Parathyroid adenoma (tissue), 2 donors: ENCODE results near the gene SGIP1.

Source experiments
- H2AFZ ChIP-seq: fragments of 300-600 bp; sonication (generic); one replicate; pipeline ENCODE4 v1.7.0; 2017; ENCODE audit warnings: antibody characterized with exemption, mild to moderate bottlenecking
- H3K27ac ChIP-seq: fragments of 300-600 bp; sonication (generic); one replicate; pipeline ENCODE4 v1.7.0; 2017
- H3K27me3 ChIP-seq: fragments of 300-600 bp; sonication (generic); one replicate; pipeline ENCODE4 v1.7.0; 2017; ENCODE audit warnings: low read length; ENCODE audit not compliant: control insufficient read depth, insufficient read depth
- H3K36me3 ChIP-seq: fragments of 300-600 bp; sonication (generic); one replicate; pipeline ENCODE4 v1.7.0; 2017; ENCODE audit warnings: low read length; ENCODE audit not compliant: control insufficient read depth, insufficient read depth
- H3K4me1 ChIP-seq: fragments of 300-600 bp; sonication (generic); one replicate; pipeline ENCODE4 v1.7.0; 2017; ENCODE audit warnings: control low read depth
- H3K4me2 ChIP-seq: fragments of 300-600 bp; sonication (generic); one replicate; pipeline ENCODE4 v1.7.0; 2017; ENCODE audit warnings: low read length
- H3K4me3 ChIP-seq: fragments of 300-600 bp; sonication (generic); one replicate; pipeline ENCODE4 v1.7.0; 2017; ENCODE audit warnings: low read depth, low read length
- H3K79me2 ChIP-seq: fragments of 300-600 bp; sonication (generic); one replicate; pipeline ENCODE4 v1.7.0; 2017; ENCODE audit warnings: control low read depth
- H3K9ac ChIP-seq: fragments of 300-600 bp; sonication (generic); one replicate; pipeline ENCODE4 v1.7.0; 2017; ENCODE audit warnings: mild to moderate bottlenecking
- H3K9me3 ChIP-seq: fragments of 300-600 bp; sonication (generic); one replicate; pipeline ENCODE4 v1.7.0; 2017; ENCODE audit warnings: low read length; ENCODE audit not compliant: control insufficient read depth
- TF ChIP-seq, protein P1 (sequence below): fragments of 300-600 bp; sonication (generic); IDR thresholded peaks from one replicate; pipeline ENCODE4 v1.7.0; 2017; ENCODE audit warnings: antibody characterized with exemption, mild to moderate bottlenecking
- donor health status: primary hyperparathyroidism.

The SGIP1 gene

DNA sequence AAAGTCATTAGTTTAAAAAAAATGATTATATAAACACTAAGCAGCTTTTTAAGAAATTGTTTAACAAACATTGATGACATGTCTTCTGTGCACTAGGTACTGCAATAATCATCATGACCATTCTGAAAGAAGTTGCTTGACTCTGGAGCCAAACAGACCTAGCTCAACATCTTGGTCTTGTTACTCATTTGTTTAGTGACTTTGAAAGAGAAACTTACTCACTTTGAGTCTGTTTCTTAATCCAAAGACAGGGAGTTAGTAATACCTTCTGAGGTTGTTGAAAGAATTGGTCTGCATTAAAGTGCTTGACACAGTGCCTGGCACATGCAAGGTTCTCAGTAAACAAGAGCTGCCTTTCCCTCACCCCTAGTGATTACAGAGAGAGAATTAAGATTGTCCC is 84.4 kb downstream of the SGIP1 start:
- H3K9me3 ChIP-seq = no peaks in the 10 kb centered on the region
- no peak overlapping the region for H2AFZ ChIP-seq
- H3K4me1 ChIP-seq = no peaks in the 10 kb centered on the region
- no peak overlapping the region for H3K27ac ChIP-seq
- H3K27me3 ChIP-seq = no peaks in the 10 kb centered on the region
- H3K9ac ChIP-seq = no peak overlapping the region
- H3K4me3 ChIP-seq = no peak overlapping the region
- H3K36me3 ChIP-seq = no peaks in the 10 kb centered on the region
- TF ChIP-seq, protein P1, sequence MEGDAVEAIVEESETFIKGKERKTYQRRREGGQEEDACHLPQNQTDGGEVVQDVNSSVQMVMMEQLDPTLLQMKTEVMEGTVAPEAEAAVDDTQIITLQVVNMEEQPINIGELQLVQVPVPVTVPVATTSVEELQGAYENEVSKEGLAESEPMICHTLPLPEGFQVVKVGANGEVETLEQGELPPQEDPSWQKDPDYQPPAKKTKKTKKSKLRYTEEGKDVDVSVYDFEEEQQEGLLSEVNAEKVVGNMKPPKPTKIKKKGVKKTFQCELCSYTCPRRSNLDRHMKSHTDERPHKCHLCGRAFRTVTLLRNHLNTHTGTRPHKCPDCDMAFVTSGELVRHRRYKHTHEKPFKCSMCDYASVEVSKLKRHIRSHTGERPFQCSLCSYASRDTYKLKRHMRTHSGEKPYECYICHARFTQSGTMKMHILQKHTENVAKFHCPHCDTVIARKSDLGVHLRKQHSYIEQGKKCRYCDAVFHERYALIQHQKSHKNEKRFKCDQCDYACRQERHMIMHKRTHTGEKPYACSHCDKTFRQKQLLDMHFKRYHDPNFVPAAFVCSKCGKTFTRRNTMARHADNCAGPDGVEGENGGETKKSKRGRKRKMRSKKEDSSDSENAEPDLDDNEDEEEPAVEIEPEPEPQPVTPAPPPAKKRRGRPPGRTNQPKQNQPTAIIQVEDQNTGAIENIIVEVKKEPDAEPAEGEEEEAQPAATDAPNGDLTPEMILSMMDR = no peak
- H3K79me2 ChIP-seq = no peaks in the 10 kb centered on the region
- H3K4me2 ChIP-seq = no peak overlapping the region

DNA sequence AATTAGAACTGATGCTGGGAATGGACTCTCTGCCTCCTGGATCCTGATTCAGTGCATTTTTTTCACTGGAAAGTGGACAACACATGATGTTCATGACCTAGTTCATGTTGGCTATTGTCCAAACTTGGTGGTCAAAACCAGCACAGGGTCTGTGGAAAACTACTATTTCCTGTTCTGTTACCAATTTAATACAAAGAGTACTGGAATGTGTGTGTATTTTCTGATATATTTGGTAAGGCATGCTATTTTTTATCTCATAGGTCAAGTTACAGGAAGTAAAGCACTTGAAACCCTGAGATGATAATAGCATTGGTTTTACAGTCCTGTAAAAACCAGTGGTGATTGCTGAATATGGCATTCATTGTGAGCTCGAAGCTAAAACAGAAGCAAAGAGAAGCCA is 89.9 kb downstream of the SGIP1 start:
- Histone ChIP-seq H3K27ac (no peak overlapping the region), H3K27me3 (no peaks in the 10 kb centered on the region), H3K79me2 (no peaks in the 10 kb centered on the region), H3K4me1 (no peaks in the 10 kb centered on the region), H3K4me3 (no peak overlapping the region), H2AFZ (no peak overlapping the region), H3K9ac (no peak overlapping the region), H3K36me3 (no peaks in the 10 kb centered on the region), H3K4me2 (no peak overlapping the region), H3K9me3 (no peaks in the 10 kb centered on the region)
- TF ChIP-seq, protein P1 = no peak

DNA sequence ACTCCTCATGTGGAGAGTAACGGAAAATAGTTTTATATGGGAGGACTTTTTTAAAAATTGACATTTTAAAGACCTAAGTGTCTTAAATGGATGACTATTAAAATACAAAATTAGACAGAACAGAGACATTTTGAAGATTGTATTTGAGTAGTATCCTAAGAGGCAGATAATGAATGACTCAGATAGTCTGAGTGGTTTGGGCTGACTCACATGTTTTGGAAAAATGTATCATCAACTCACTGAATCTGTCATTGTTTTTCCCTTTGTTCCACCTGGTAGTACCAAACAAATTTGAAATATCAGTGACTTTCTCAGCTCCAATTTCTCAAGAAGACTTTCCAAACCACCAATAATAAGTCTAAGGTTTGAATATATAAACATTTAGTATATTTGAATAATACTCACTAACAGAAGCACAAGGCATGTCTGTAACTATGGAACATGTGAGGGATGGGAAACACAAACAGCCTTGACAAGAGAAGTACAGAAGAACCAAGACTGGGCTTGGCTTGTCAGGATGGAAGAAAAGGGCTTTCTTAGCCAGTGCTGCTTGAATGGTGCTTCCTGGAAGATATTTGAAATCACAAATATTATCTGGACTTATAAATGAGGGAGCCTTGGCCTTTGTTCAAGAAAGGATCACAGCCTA is 90.6 kb downstream of the SGIP1 start:
- Histone ChIP-seq H3K4me2 (no peak overlapping the region), H3K27ac (no peak overlapping the region), H3K4me3 (no peak overlapping the region), H3K4me1 (no peaks in the 10 kb centered on the region), H3K79me2 (no peaks in the 10 kb centered on the region), H3K9me3 (no peaks in the 10 kb centered on the region), H2AFZ (no peak overlapping the region), H3K27me3 (no peaks in the 10 kb centered on the region), H3K36me3 (no peaks in the 10 kb centered on the region), H3K9ac (no peak overlapping the region)
- TF ChIP-seq, protein P1 = no peak

DNA sequence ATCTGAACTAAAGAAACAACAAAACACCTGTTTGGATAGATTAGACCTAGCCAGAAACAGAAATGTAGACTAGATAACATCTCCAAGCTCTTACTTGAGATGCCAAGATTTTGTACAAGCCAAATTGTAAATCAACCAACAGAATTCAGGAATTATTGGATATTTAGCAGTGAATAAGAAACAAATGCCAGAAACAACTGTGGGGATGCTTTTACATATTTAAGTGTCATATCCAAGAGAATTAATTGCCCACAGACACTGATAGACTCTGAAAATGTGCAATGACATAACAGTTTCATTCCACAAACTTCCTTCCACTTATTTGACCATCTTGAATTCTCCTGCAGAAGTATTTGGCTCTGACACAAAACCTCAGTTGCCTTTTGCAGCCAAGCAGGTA is 92.3 kb downstream of the SGIP1 start:
- H3K4me1 ChIP-seq = no peaks in the 10 kb centered on the region
- no peak overlapping the region for H3K4me2 ChIP-seq
- H3K79me2 ChIP-seq = no peaks in the 10 kb centered on the region
- no peak overlapping the region for H3K9ac ChIP-seq
- TF ChIP-seq, protein P1 = no peak
- H3K27me3 ChIP-seq = no peaks in the 10 kb centered on the region
- H3K27ac ChIP-seq = no peak overlapping the region
- no peaks in the 10 kb centered on the region for H3K9me3 ChIP-seq
- no peaks in the 10 kb centered on the region for H3K36me3 ChIP-seq
- H3K4me3 ChIP-seq = no peak overlapping the region
- H2AFZ ChIP-seq = no peak overlapping the region

DNA sequence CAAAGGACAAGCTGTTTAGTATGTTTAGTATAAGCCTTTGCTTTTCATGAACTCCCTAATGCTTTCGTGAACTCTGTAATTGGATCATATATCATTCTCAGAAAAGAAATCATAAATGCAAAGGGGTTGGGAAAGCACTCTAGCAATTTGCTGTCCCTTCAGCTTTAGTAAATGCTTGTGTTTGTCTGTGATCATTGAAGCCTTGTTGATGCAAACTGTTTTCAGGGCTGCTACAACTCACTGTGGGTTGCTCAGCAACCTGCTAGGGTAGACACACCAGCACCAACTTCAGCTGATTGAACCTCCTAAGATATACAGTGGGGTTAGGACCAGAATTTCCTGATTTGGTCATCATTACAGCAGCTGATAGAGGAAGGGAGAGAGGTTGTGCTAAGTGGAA is 95.0 kb downstream of the SGIP1 start:
- H3K27me3 ChIP-seq = no peaks in the 10 kb centered on the region
- H3K27ac ChIP-seq = no peak overlapping the region
- H3K79me2 ChIP-seq = no peaks in the 10 kb centered on the region
- H3K4me1 ChIP-seq = no peaks in the 10 kb centered on the region
- H2AFZ ChIP-seq = no peak overlapping the region
- no peaks in the 10 kb centered on the region for H3K36me3 ChIP-seq
- no peak overlapping the region for H3K4me3 ChIP-seq
- TF ChIP-seq, protein P1 = no peak
- H3K9me3 ChIP-seq = no peaks in the 10 kb centered on the region
- no peak overlapping the region for H3K4me2 ChIP-seq
- H3K9ac ChIP-seq = no peak overlapping the region
